PC-9 (cell line): ENCODE measurements around the gene SDK1.

Experiments used
- EZH2 ChIP-seq: fragments of 200-600 bp; sonication (generic); IDR thresholded peaks from 2 replicates; pipeline ENCODE4 v1.8.0; 2017; ENCODE audit warnings: antibody characterized with exemption, low read depth
- TF ChIP-seq, protein P1 (sequence below): fragments of 200-600 bp; sonication (generic); conservative IDR thresholded peaks from 2 replicates; pipeline ENCODE4 v1.6.1; 2017; ENCODE audit warnings: mixed run types, antibody characterized with exemption, mild to moderate bottlenecking, moderate library complexity

DNA sequence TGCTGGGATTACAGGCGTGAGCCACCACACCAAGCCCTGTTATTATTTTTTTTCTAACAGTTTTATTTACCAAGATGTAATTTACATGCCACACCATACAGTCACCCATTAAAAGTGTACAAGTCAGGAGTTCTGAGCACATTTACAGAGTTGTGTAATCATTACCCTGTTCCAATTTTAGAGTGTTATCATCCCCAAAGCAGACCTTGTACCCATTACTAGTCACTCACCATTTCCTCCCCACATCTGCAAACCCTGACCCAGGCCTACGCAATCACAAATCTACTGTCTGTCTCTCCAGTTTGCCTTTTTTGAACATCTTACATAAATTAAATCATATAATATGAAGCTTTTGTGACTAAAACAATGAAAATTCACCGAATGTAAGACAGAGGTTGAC lies 978.2 kb downstream of the SDK1 start:
- TF ChIP-seq, protein P1, sequence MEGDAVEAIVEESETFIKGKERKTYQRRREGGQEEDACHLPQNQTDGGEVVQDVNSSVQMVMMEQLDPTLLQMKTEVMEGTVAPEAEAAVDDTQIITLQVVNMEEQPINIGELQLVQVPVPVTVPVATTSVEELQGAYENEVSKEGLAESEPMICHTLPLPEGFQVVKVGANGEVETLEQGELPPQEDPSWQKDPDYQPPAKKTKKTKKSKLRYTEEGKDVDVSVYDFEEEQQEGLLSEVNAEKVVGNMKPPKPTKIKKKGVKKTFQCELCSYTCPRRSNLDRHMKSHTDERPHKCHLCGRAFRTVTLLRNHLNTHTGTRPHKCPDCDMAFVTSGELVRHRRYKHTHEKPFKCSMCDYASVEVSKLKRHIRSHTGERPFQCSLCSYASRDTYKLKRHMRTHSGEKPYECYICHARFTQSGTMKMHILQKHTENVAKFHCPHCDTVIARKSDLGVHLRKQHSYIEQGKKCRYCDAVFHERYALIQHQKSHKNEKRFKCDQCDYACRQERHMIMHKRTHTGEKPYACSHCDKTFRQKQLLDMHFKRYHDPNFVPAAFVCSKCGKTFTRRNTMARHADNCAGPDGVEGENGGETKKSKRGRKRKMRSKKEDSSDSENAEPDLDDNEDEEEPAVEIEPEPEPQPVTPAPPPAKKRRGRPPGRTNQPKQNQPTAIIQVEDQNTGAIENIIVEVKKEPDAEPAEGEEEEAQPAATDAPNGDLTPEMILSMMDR: no peak
- no peak for TF ChIP-seq EZH2
